BLaER1 (cell line): ENCODE results near the gene ADPRHL1.

Source experiments
- H3K27ac ChIP-seq: shearing (Covaris generic); formaldehyde crosslinking; 2 replicates; pipeline ENCODE4 v1.8.1; 2022
- H3K27me3 ChIP-seq: shearing (Covaris generic); formaldehyde crosslinking; 2 replicates; pipeline ENCODE4 v1.8.1; 2022
- H3K36me3 ChIP-seq: shearing (Covaris generic); formaldehyde crosslinking; 2 replicates; pipeline ENCODE4 v1.8.1; 2022
- H3K4me1 ChIP-seq: shearing (Covaris generic); formaldehyde crosslinking; 2 replicates; pipeline ENCODE4 v1.8.1; 2022
- H3K4me2 ChIP-seq: shearing (Covaris generic); formaldehyde crosslinking; 2 replicates; pipeline ENCODE4 v1.8.1; 2022
- H3K4me3 ChIP-seq: shearing (Covaris generic); formaldehyde crosslinking; 2 replicates; pipeline ENCODE4 v1.8.1; 2022
- H3K9ac ChIP-seq: shearing (Covaris generic); formaldehyde crosslinking; 2 replicates; pipeline ENCODE4 v1.8.1; 2022
- H3K9me3 ChIP-seq: shearing (Covaris generic); formaldehyde crosslinking; 2 replicates; pipeline ENCODE4 v1.8.1; 2022
- H4K20me1 ChIP-seq: shearing (Covaris generic); formaldehyde crosslinking; 2 replicates; pipeline ENCODE4 v1.8.1; 2022
- Cebpa-rat ChIP-seq: shearing (Covaris generic); IDR thresholded peaks from 2 replicates; pipeline ENCODE4 v1.8.1; 2022

ADPRHL1 gene

GRCh38 chr13:113469582-113469981, 16.3 kb upstream of the ADPRHL1 start:
- Histone ChIP-seq H3K4me2 (no peak overlapping the region; the same call in 1 of the 2 replicates), H3K27ac (no peak overlapping the region), H3K9me3 (no peaks in the 10 kb centered on the region), H4K20me1 (peaks cover 22% of the 10 kb centered on the region), H3K9ac (no peak overlapping the region), H3K36me3 (peaks cover 76% of the 10 kb centered on the region), H3K27me3 (no peaks in the 10 kb centered on the region), H3K4me3 (no peak overlapping the region), H3K4me1 (peaks cover 20% of the 10 kb centered on the region)
- TF ChIP-seq Cebpa-rat: no peak

DNA sequence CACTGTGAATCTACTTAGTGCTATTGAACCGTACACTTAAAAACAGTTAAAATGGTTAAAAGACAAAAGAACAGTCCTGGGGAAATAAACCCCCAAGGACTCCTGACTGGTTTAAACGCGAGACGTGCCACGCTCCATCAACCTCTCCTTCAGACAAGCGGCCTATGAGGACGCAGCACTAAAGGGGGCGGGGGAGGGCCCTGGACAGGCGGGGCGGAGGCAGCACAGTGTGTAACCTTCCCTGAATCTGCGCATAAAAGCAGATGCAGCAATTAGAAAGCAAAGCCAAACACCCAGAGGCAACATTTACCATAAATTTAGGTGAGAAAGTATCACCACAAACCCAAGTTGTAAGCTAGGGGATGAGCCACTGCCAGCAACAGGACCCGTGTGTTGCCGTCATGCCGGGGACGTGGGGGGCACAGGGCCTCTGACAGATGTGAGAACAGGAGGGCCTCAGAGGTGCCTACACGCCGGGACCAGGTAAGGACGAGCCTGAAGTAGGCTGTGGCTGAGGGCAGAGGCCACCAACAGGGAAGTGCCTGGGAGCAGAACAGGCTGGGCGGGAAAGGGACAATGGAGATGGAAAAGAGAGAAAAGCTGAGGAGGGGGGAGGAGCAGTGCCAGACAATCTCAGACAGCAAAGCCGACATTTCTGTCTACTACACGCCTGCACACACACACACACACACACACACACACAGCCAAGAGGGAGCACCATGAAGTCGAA, 15.3 kb upstream of the ADPRHL1 start:
- Histone ChIP-seq H3K4me3 (no peak overlapping the region), H3K27ac (peak overlapping the region; percentile 35; the same call in 1 of the 2 replicates), H3K9me3 (no peaks in the 10 kb centered on the region), H3K9ac (peak overlapping the region; percentile 44; the same call in 1 of the 2 replicates), H3K4me2 (peak overlapping the region; percentile 70), H3K27me3 (no peaks in the 10 kb centered on the region), H3K36me3 (peaks cover 71% of the 10 kb centered on the region), H4K20me1 (peaks cover 22% of the 10 kb centered on the region), H3K4me1 (peaks cover 20% of the 10 kb centered on the region)
- no peak for TF ChIP-seq Cebpa-rat

DNA sequence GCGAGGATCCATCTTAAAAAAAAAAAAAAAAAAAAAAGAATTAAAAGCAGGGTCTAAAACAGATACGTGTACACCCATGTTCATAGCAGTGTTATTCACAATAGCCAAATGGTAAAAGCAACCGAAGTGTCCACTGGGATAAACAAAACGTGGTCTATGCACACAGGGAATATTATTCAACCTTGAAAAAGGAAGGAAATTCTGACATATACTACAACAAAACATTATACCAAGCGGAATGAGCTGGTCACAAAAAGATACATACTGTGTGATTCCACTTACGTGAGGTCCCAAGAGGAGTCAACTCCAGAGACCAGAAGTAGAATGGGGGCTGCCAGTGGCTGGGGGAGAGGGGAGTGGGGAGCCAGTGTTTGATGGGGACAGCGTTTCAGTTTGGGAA, 14.7 kb upstream of the ADPRHL1 start:
- TF ChIP-seq Cebpa-rat: no peak
- H3K9me3 ChIP-seq: no peaks in the 10 kb centered on the region
- H3K4me1 ChIP-seq: peaks cover 20% of the 10 kb centered on the region
- peak overlapping the region; percentile 35; the same call in 1 of the 2 replicates for H3K27ac ChIP-seq
- H3K36me3 ChIP-seq: peaks cover 65% of the 10 kb centered on the region
- no peaks in the 10 kb centered on the region for H3K27me3 ChIP-seq
- H3K4me3 ChIP-seq: no peak overlapping the region
- peaks cover 22% of the 10 kb centered on the region for H4K20me1 ChIP-seq
- H3K4me2 ChIP-seq: peak overlapping the region; percentile 70
- H3K9ac ChIP-seq: no peak overlapping the region

- Histone ChIP-seq H3K4me1 (peaks cover 20% of the 10 kb centered on the region), H3K9me3 (no peaks in the 10 kb centered on the region), H3K27ac (no peak overlapping the region), H3K9ac (no peak overlapping the region), H3K4me2 (no peak overlapping the region), H3K4me3 (no peak overlapping the region), H3K36me3 (peaks cover 57% of the 10 kb centered on the region), H3K27me3 (no peaks in the 10 kb centered on the region), H4K20me1 (peaks cover 22% of the 10 kb centered on the region)
- TF ChIP-seq Cebpa-rat: no peak
Observed at GRCh38 chr13:113466383-113466782, 13.1 kb upstream of the ADPRHL1 start.

GRCh38 chr13:113465300-113465699, 12.0 kb upstream of the ADPRHL1 start:
- Histone ChIP-seq H3K9ac (no peak overlapping the region), H3K4me1 (peaks cover 20% of the 10 kb centered on the region), H4K20me1 (peaks cover 14% of the 10 kb centered on the region), H3K9me3 (no peaks in the 10 kb centered on the region), H3K27me3 (no peaks in the 10 kb centered on the region), H3K4me3 (no peak overlapping the region), H3K27ac (no peak overlapping the region), H3K36me3 (peaks cover 57% of the 10 kb centered on the region), H3K4me2 (no peak overlapping the region)
- no peak for TF ChIP-seq Cebpa-rat

GRCh38 chr13:113464476-113464875, 11.2 kb upstream of the ADPRHL1 start:
- no peak overlapping the region for H3K4me2 ChIP-seq
- H3K9me3 ChIP-seq: no peaks in the 10 kb centered on the region
- 0 out of 2 replicates have a peak overlapping the region, but pooled peaks have one; percentile 31 for H3K9ac ChIP-seq
- H3K4me1 ChIP-seq: peaks cover 17% of the 10 kb centered on the region
- no peak for TF ChIP-seq Cebpa-rat
- no peak overlapping the region for H3K4me3 ChIP-seq
- H4K20me1 ChIP-seq: peaks cover 9% of the 10 kb centered on the region
- peaks cover 59% of the 10 kb centered on the region for H3K36me3 ChIP-seq
- no peak overlapping the region for H3K27ac ChIP-seq
- H3K27me3 ChIP-seq: no peaks in the 10 kb centered on the region

GRCh38 chr13:113461022-113461751, 7.9 kb upstream of the ADPRHL1 start:
- Histone ChIP-seq H3K4me3 (no peak overlapping the region), H3K36me3 (peaks cover 75% of the 10 kb centered on the region), H3K9ac (no peak overlapping the region), H3K4me2 (no peak overlapping the region), H3K9me3 (no peaks in the 10 kb centered on the region), H3K27me3 (no peaks in the 10 kb centered on the region), H3K27ac (no peak overlapping the region), H4K20me1 (no peaks in the 10 kb centered on the region), H3K4me1 (no peaks in the 10 kb centered on the region)
- no peak for TF ChIP-seq Cebpa-rat

DNA sequence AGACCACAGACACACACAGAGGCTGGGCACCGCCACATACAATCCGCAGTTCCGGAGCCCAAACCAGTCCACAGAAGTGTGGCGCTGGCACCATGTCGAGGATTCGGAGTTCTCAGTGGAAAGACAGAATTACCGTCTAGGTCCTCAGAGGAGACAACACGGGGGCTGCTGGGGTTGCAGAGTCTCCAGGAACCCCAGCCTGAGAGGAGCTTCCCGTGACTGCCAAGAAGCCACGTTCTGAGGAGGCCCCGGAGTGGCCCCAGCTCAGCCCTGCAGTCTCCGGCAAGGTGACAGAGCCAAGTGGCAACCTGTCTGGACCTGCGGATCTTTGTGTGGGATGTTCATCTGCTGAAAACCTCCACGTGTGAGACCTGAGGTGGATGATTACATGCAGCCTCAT, 7.3 kb upstream of the ADPRHL1 start:
- Histone ChIP-seq H3K9me3 (no peaks in the 10 kb centered on the region), H3K9ac (no peak overlapping the region), H3K27ac (no peak overlapping the region), H4K20me1 (no peaks in the 10 kb centered on the region), H3K4me3 (no peak overlapping the region), H3K36me3 (peaks cover 76% of the 10 kb centered on the region), H3K4me2 (no peak overlapping the region), H3K27me3 (no peaks in the 10 kb centered on the region), H3K4me1 (no peaks in the 10 kb centered on the region)
- TF ChIP-seq Cebpa-rat: no peak

- TF ChIP-seq Cebpa-rat: no peak
- Histone ChIP-seq H3K27me3 (no peaks in the 10 kb centered on the region), H4K20me1 (no peaks in the 10 kb centered on the region), H3K27ac (no peak overlapping the region), H3K36me3 (peaks cover 76% of the 10 kb centered on the region), H3K4me2 (no peak overlapping the region), H3K4me3 (no peak overlapping the region), H3K9me3 (no peaks in the 10 kb centered on the region), H3K4me1 (no peaks in the 10 kb centered on the region), H3K9ac (no peak overlapping the region)
Observed at GRCh38 chr13:113460064-113460555, 6.8 kb upstream of the ADPRHL1 start.
